GM19372 (cell line): ENCODE results near the gene TRIB2.

Experiments used
- ATAC-seq: cut with Tn5 transposase; IDR thresholded peaks from one replicate; pipeline ENCODE4 v1.9.1; 2021; ENCODE audit warnings: mild to moderate bottlenecking, low read depth, moderate library complexity; ENCODE audit not compliant: unreplicated experiment

The TRIB2 gene

DNA sequence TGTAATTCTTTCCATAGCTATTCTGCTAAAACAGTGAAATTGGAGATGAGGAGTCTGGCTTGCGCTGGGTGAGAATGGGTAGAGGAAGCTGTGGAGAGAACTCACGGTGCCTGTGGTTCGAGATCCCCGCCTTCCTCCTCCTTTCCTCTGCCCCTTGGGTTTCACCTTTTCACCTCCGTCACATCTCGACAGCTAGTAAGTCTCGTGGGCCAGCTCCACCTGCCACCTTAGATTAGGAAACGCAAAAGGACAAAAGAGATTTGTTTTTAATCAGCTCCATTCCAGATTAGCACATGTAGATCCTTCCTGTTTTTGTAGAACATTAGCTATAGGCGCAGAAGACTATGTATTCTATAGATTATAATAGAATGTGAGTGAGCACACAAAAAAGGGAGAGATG lies 20.6 kb downstream of the TRIB2 start:
- ATAC-seq: no peak

DNA sequence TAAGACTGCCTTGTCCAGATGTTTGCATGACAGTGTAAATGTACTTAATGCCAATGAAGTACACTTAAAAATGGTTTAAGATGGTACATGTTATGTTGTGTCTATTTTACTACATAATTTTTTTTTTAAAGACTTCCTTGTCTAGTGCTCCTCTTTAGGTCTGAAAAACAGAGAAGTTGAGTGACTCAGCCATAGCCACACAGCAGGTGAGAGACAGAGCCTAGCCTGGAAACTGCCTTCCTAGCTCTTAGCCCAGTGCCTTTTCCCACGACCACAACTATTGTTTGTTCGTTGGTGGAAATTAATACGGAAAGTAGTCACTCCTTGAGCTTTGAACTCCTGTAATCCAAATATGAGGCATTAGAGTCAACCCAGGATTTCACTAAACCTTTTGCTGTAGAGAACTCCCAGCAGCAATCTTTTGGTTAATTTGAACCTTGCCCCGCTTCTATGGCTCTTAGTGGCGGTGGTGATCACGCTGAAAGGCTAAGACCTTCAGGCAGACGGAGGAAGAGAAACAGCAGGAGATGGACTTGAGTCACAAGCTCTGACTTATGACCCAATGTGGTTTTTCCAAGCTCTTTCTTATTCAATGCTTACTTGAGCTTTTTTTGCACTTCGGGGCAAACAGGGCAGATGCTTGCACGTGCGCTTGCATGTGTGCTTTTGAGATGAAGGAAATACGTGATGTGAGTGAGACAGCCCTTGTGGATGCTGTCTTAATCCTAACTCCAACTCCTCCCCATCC lies 21.2 kb downstream of the TRIB2 start:
- ATAC-seq: no peak

- no peak for ATAC-seq
Observed at GRCh38 chr2:12739721-12740254, 23.1 kb downstream of the TRIB2 start.

DNA sequence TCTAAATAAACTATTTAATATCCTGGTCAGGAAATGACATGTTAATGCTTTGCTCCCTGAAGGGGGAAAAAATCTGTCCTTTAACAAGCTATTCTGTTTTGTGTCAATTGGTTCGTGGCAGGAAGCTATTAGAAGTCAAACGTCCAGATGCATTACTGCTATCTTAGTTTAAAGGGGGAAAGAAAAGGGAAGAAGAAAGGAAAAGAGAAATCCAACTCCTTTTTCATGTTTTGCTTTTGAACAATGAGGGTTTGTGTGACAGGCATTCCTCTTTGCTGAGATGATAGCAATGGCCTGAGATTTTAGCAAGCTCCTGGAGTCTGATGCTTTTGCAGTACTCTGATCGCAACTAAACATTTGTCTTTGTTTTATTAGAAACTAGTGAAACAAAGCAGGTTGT lies 24.6 kb downstream of the TRIB2 start:
- no peak for ATAC-seq

- ATAC-seq: no peak
Observed at GRCh38 chr2:12742891-12743290, 26.2 kb downstream of the TRIB2 start.

GRCh38 chr2:12750166-12750905 lies 33.6 kb downstream of the TRIB2 start:
- ATAC-seq: no peak

DNA sequence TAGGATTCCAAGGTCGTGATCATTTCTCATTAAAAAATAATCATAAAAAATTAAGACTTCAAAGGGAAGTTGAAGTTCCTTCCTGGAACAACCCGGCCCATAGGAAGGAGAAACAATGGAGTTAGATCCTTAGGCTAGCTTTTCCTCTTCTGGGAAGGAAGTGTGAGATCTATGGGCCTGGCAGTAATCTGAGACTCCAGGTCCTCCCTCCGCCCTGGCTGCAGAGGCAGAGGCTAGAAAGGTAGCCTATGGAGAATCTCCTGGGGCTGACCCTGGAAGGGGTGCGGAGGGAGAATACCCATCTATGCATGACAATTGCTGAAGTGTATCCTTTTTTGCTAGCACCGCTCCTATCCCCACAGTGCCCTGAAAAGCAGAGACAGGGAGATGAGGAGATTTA lies 37.9 kb downstream of the TRIB2 start:
- no peak for ATAC-seq

DNA sequence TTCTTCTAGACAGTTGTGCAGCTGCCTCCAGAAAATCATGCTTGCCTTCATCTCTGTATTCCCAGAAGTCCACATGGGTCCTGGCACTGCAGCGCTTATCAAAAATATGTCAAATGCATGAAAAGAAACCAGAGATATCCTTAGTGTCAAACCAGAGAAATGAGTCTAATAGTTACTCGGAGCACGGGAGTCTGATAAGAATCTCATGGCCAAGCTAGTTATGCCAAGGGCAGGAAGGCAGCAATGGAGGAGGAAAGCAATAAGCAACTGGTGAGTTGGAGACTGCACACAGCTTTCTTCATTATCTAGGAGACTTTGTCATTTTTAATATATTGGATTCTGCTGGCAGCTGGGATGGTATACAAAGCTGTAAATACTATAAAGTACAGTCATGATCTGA lies 38.6 kb downstream of the TRIB2 start:
- ATAC-seq: no peak

GRCh38 chr2:12759248-12759647 lies 42.5 kb downstream of the TRIB2 start:
- ATAC-seq: no peak

- no peak for ATAC-seq
Observed at GRCh38 chr2:12761104-12761503, 44.4 kb downstream of the TRIB2 start.

DNA sequence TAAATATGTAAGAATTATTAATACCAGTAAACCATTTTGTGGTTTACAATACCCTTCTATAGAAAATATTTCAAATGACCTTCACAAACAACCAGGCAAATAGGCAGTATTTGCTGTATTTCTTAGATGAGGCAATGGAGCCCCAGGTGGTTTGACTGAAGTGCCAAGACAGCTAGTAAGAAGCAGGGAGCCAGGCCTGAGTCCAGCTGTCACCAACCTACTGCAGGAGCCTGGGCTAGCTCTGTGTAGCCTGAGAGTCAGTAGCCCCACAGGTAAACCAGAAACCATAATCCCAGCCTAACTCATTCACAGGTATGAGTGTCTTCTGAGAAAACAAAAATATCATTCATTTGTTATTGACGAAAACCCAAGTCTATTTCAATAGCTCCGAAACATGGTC lies 45.6 kb downstream of the TRIB2 start:
- no peak for ATAC-seq

- no peak for ATAC-seq
Observed at GRCh38 chr2:12762976-12763375, 46.2 kb downstream of the TRIB2 start.

DNA sequence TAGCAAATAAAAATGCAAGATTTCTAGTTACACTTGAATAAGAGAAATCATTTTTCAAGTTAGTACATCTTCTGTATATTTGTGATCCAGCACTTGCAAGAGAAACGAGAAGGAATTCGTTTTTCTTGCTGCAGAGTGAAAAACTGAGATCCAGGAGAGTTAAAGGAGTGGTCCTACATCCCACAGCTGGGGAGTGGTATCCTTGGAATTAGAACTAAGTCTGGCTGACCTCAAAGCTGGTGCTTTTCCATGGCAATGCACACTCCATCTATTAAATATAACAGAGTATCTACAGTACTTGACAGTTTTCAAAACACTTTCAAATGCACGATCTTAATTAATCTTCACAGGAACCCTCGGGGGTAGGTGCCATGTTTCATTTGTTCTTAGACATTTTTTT lies 46.8 kb downstream of the TRIB2 start:
- no peak for ATAC-seq

GRCh38 chr2:12764075-12764730 lies 47.5 kb downstream of the TRIB2 start:
- ATAC-seq: no peak

GRCh38 chr2:12764849-12765605 lies 48.3 kb downstream of the TRIB2 start:
- ATAC-seq: no peak

DNA sequence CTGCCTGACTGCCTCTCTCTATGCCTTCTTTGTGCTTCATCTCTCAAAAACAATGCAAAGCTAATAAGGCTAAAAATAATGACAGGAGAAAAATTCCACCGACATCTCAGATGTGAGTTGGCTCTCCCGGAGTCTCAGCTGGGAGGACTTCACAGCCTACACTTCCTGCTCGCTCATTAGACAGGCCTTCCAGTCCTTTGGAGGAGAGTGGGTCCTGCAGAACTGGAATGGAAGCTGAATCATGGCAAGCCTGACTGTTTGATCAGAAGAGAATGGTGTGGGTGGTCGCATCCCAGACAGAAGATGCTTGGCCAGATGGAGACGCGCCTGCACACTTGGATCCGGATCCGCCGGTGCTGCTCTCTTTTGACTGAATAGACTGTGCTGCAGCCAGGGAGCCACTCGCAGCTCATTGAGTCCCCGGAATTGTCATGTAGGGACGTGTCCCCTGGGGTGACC lies 49.7 kb downstream of the TRIB2 start:
- ATAC-seq: no peak

DNA sequence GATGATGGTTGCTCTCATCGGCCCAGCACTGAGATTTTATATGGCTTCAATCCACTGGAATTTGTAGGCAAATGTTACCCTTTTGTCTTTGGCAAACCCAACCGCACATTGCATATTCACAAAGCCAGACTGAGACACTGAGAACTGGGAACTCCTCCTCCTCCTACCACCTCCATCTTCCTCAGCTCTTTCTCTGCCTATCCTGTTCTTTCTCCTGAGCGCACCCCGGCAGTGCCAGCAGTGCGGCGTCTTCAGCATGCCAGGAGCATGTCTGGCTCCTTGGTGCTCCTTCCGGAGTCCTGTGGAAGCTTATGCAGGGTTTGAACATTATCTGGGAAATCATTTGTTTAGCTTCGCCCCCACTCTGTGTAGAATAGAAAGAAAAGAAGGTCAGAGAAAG lies 50.8 kb downstream of the TRIB2 start:
- no peak for ATAC-seq

- no peak for ATAC-seq
Observed at GRCh38 chr2:12767996-12768624, 51.4 kb downstream of the TRIB2 start.

- ATAC-seq: no peak
Observed at GRCh38 chr2:12769492-12770105, 52.9 kb downstream of the TRIB2 start.
